HL-60 (cell line): Measurements from ENCODE around the gene HPCAL1.

Experiments used
- CTCF ChIP-seq: IDR thresholded peaks from one replicate; pipeline ENCODE4 v1.5.1; 2011; ENCODE audit warnings: low read length, control low read depth, inconsistent platforms; ENCODE audit not compliant: insufficient read depth
- GABPA ChIP-seq: IDR thresholded peaks from 2 replicates; pipeline ENCODE4 v1.6.1; 2012; ENCODE audit warnings: low read depth
- REST ChIP-seq: IDR thresholded peaks from 2 replicates; pipeline ENCODE4 v1.6.1; 2012; ENCODE audit warnings: low read depth; ENCODE audit not compliant: insufficient replicate concordance
- SPI1 ChIP-seq: IDR thresholded peaks from 2 replicates; pipeline ENCODE4 v1.6.1; 2012; ENCODE audit warnings: low read depth, mild to moderate bottlenecking, borderline replicate concordance

- TF ChIP-seq CTCF, result peak; percentile 8
- TF ChIP-seq SPI1, result peak; percentile 45; the same call in 1 of the 2 replicates
- no peak for TF ChIP-seq GABPA
- no peak for TF ChIP-seq REST
Observed at GRCh38 chr2:10302479-10303180, at the start of gene HPCAL1.
